Activated T-helper 17 cell treated with anti-CD3 and anti-CD28 coated beads, Interleukin-2, amount 50 U/mL, for 72 hours (primary cell): ENCODE results near the gene LMO2. TPM values are rescaled to one million over a fixed set of nuclear protein-coding genes. Genes with fewer than 3 reads are reported as not detected.
"Not testable (repeated sequence)": the region's sequence is repeated elsewhere in the genome, so short reads cannot be mapped to it uniquely, and the experiment has no call there.

Experiments
- ATAC-seq: fragments of 150-1000 bp; cut with Tn5 transposase; replicated peaks from 2 replicates; pipeline ENCODE4 v1.10.0; 2021; ENCODE audit warnings: mild to moderate bottlenecking, moderate library complexity
- H3K27ac Mint-ChIP-seq: one replicate; pipeline ENCODE4 v1.8.0; 2022; ENCODE audit warnings: mixed read lengths
- H3K27me3 Mint-ChIP-seq: one replicate; pipeline ENCODE4 v1.8.0; 2022; ENCODE audit warnings: mixed read lengths
- H3K36me3 Mint-ChIP-seq: one replicate; pipeline ENCODE4 v1.8.0; 2022; ENCODE audit warnings: low read depth, mild to moderate bottlenecking, mixed read lengths
- H3K4me1 Mint-ChIP-seq: one replicate; pipeline ENCODE4 v1.8.0; 2022; ENCODE audit warnings: mixed read lengths
- H3K4me3 Mint-ChIP-seq: one replicate; pipeline ENCODE4 v1.8.0; 2022; ENCODE audit warnings: mild to moderate bottlenecking, mixed read lengths
- H3K9me3 Mint-ChIP-seq: one replicate; pipeline ENCODE4 v1.8.0; 2022; ENCODE audit warnings: mixed read lengths
- total RNA-seq, 2 donors: library from RNA; stranded (reverse); gene quantifications; one replicate each; pipeline ENCODE4 v1.2.3, GENCODE V29; 2022

The LMO2 gene
- total RNA-seq, 2 donors from 2014 or later: not detected

- no peak for ATAC-seq
- Mint-ChIP-seq H3K36me3 (no peaks in the 10 kb centered on the region), H3K27me3 (peaks cover 29% of the 10 kb centered on the region), H3K4me1 (no peaks in the 10 kb centered on the region), H3K27ac (no peak overlapping the region), H3K4me3 (no peak overlapping the region), H3K9me3 (no peaks in the 10 kb centered on the region)
Measured at GRCh38 chr11:33924341-33924740, 32.5 kb upstream of the LMO2 start.

GRCh38 chr11:33923626-33924025 is 31.8 kb upstream of the LMO2 start:
- no peak for ATAC-seq
- Mint-ChIP-seq H3K4me1 (no peaks in the 10 kb centered on the region), H3K27me3 (peaks cover 29% of the 10 kb centered on the region), H3K9me3 (no peaks in the 10 kb centered on the region), H3K4me3 (no peak overlapping the region), H3K36me3 (no peaks in the 10 kb centered on the region), H3K27ac (no peak overlapping the region)

- Mint-ChIP-seq H3K9me3 (no peaks in the 10 kb centered on the region), H3K27ac (no peak overlapping the region), H3K4me3 (no peak overlapping the region), H3K27me3 (peaks cover 31% of the 10 kb centered on the region), H3K36me3 (no peaks in the 10 kb centered on the region), H3K4me1 (no peaks in the 10 kb centered on the region)
- ATAC-seq: no peak
Measured at GRCh38 chr11:33920838-33921613, 29.1 kb upstream of the LMO2 start.

- Mint-ChIP-seq H3K27me3 (peaks cover 33% of the 10 kb centered on the region), H3K27ac (no peak overlapping the region), H3K4me3 (no peak overlapping the region), H3K9me3 (no peaks in the 10 kb centered on the region), H3K4me1 (no peaks in the 10 kb centered on the region), H3K36me3 (no peaks in the 10 kb centered on the region)
- no peak for ATAC-seq
Measured at GRCh38 chr11:33919645-33920044, 27.8 kb upstream of the LMO2 start.

- H3K27me3 Mint-ChIP-seq: peaks cover 33% of the 10 kb centered on the region
- not testable (repeated sequence) for H3K4me1 Mint-ChIP-seq, H3K27ac Mint-ChIP-seq, H3K9me3 Mint-ChIP-seq, ATAC-seq, H3K4me3 Mint-ChIP-seq, H3K36me3 Mint-ChIP-seq
Measured at GRCh38 chr11:33917402-33917801, 25.5 kb upstream of the LMO2 start.

- Mint-ChIP-seq H3K36me3 (no peaks in the 10 kb centered on the region), H3K4me1 (no peaks in the 10 kb centered on the region), H3K27ac (no peak overlapping the region), H3K4me3 (no peak overlapping the region), H3K27me3 (peaks cover 31% of the 10 kb centered on the region), H3K9me3 (no peaks in the 10 kb centered on the region)
- ATAC-seq: no peak
Measured at GRCh38 chr11:33916736-33917135, 24.9 kb upstream of the LMO2 start.

DNA sequence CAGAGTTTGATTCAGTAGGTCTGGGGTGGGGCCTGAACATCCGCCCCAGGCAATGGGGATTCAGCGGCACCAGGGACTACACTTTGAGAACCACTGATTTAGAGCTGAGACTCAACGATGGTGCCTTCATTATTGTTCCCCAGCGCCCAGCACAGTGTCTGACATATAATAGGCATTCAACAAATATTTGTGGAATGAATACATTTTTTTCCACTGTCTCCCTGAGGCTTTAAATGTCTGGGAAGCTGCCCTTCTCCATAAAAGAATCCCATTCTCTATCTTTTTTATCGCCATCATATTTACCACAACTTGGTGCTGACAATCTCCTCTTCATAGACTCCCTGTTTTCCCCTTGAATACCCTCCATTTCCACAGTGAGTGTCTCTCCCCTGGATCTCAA is 23.6 kb upstream of the LMO2 start:
- no peak for ATAC-seq
- H3K27me3 Mint-ChIP-seq: peaks cover 36% of the 10 kb centered on the region
- no peak overlapping the region for H3K4me3 Mint-ChIP-seq
- H3K27ac Mint-ChIP-seq: no peak overlapping the region
- no peaks in the 10 kb centered on the region for H3K9me3 Mint-ChIP-seq
- no peaks in the 10 kb centered on the region for H3K36me3 Mint-ChIP-seq
- no peaks in the 10 kb centered on the region for H3K4me1 Mint-ChIP-seq

DNA sequence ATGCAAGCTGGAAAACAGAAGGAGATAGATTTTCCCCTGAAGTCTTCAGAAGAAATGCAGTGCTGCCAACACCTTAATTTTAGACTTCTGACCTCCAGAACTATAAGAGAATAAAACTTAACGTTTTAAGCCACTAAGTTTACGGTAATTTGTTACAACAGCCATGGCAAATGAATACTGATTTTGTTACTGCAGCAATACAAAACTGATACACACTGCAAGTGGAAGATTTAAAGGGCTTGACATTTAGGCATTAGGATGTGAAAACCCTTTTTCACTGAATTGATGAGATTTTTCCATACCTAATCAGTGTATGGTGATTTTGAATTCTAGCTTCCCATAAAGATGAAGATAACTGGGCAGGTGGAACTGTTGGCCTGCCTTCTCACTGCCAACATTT is 22.1 kb upstream of the LMO2 start:
- Mint-ChIP-seq H3K27me3 (peaks cover 41% of the 10 kb centered on the region), H3K4me3 (no peak overlapping the region), H3K36me3 (no peaks in the 10 kb centered on the region), H3K27ac (no peak overlapping the region), H3K4me1 (no peaks in the 10 kb centered on the region), H3K9me3 (no peaks in the 10 kb centered on the region)
- ATAC-seq: no peak

GRCh38 chr11:33912405-33913361 is 20.8 kb upstream of the LMO2 start:
- no peaks in the 10 kb centered on the region for H3K9me3 Mint-ChIP-seq
- ATAC-seq: no peak
- H3K4me1 Mint-ChIP-seq: no peaks in the 10 kb centered on the region
- H3K4me3 Mint-ChIP-seq: no peak overlapping the region
- peaks cover 41% of the 10 kb centered on the region for H3K27me3 Mint-ChIP-seq
- no peak overlapping the region for H3K27ac Mint-ChIP-seq
- no peaks in the 10 kb centered on the region for H3K36me3 Mint-ChIP-seq

- Mint-ChIP-seq H3K27ac (no peak overlapping the region), H3K4me3 (no peak overlapping the region), H3K27me3 (peaks cover 38% of the 10 kb centered on the region), H3K36me3 (no peaks in the 10 kb centered on the region), H3K4me1 (no peaks in the 10 kb centered on the region), H3K9me3 (no peaks in the 10 kb centered on the region)
- no peak for ATAC-seq
Measured at GRCh38 chr11:33910958-33911339, 19.1 kb upstream of the LMO2 start.

DNA sequence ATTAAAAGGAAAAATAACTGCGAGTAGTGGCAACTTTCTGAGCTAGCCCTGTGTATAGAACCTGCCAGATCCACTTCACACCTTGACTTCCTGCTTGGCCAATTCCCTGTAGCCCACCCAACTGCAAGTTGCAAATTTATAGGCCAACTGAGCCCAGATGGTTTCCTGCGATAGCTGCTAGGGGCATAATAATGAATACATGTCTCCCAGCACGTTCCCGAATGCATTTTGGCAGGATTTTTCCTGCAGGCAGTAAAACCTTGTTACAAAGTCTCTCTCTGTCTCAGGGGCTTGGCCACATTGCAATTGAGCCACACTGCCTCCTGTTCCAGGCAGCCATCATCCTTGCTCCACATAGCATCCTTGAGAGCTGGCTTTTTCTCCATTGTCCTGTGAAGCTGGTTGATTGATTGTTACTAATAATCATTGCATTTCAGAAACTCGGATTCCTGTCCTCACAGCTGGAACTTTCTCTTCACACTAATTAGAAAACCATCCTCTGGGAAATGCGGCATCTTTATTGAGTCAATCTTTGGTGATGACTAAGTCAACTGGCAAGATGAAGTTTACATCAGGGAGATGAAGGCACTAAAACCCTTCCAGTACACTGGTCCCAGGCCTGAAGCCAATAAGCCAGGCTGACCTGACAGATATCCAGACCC is 18.6 kb upstream of the LMO2 start:
- no peaks in the 10 kb centered on the region for H3K9me3 Mint-ChIP-seq
- no peak overlapping the region for H3K4me3 Mint-ChIP-seq
- no peak for ATAC-seq
- no peaks in the 10 kb centered on the region for H3K4me1 Mint-ChIP-seq
- H3K36me3 Mint-ChIP-seq: no peaks in the 10 kb centered on the region
- H3K27ac Mint-ChIP-seq: no peak overlapping the region
- peaks cover 33% of the 10 kb centered on the region for H3K27me3 Mint-ChIP-seq

DNA sequence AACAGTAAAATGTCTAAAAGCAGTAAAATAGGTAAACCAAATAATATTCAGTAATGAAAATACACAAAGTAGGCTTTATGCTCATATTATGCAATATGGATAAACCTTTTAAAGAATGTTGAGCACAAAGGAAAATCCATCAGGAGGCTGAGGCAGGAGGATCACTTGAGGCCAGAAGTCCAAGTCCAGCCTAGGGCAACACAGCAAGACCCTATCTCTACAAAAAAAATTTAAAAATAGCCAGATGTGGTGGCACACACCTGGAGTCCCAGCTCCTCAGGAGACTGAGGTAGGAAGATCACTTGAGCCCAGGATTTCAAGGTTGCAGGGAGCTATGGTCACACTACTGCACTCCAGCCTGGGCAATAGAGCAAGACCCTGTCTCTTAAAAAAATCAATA is 17.7 kb upstream of the LMO2 start:
- Mint-ChIP-seq H3K9me3 (no peaks in the 10 kb centered on the region), H3K4me3 (no peak overlapping the region), H3K4me1 (no peaks in the 10 kb centered on the region), H3K36me3 (no peaks in the 10 kb centered on the region), H3K27ac (no peak overlapping the region), H3K27me3 (peaks cover 38% of the 10 kb centered on the region)
- ATAC-seq: no peak

DNA sequence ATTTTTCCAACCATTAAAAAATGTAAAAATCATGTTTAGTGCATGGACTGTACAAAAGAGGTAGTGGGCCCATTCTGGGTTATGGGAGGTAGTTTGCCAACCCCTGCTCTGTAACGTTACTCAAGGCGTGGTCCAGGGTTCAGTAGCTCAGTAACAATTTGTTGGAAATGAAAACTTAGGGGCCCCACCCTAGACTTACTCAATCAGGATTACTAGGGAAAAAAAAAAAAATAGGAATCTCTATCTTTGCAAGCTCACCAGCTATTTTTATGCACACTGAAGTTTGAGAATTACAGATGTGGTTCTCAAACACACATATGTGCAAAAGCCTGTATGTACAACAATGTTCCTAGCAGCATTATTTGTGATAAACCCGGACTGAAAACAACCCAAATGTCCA is 17.3 kb upstream of the LMO2 start:
- Mint-ChIP-seq H3K4me1 (no peaks in the 10 kb centered on the region), H3K36me3 (no peaks in the 10 kb centered on the region), H3K4me3 (no peak overlapping the region), H3K9me3 (no peaks in the 10 kb centered on the region), H3K27me3 (peaks cover 42% of the 10 kb centered on the region), H3K27ac (no peak overlapping the region)
- ATAC-seq: no peak

DNA sequence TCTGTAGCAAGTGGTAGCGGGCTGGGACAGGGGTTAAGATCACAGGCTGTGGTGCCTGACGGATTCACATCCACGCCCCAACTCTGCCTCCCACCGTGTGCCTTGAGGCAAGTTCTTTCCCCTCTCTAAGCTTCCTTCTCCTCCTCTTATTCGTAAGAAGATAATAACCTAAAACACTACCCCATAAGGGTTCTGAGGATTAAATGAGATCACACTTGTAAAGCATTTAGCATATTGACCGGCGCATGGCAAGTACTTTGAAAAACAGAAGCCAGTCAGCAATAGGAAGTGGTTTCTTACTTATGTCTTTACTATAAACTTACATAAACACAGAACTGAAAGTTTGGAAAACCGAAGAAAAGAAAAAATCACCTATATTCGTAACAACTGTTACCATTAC is 15.5 kb upstream of the LMO2 start:
- Mint-ChIP-seq H3K27ac (no peak overlapping the region), H3K9me3 (no peaks in the 10 kb centered on the region), H3K4me3 (no peak overlapping the region), H3K4me1 (no peaks in the 10 kb centered on the region), H3K27me3 (peaks cover 47% of the 10 kb centered on the region), H3K36me3 (no peaks in the 10 kb centered on the region)
- no peak for ATAC-seq
